SK-N-SH treated with all-trans-retinoic acid at 6 μM for 48 hours (cell line): ENCODE results near the gene TRMT112.

Experiments used
- ATAC-seq: fragments of 200-7000 bp; cut with Tn5 transposase; 3 replicates; pipeline ENCODE4 v1.9.1; 2020; ENCODE audit warnings: mild to moderate bottlenecking, moderate library complexity
- ARNTL ChIP-seq: fragments of 450-650 bp; formaldehyde crosslinking; IDR thresholded peaks from 2 replicates; pipeline ENCODE4 v1.5.0; 2020; ENCODE audit warnings: low read depth, mild to moderate bottlenecking, moderate library complexity, borderline replicate concordance
- BACH2 ChIP-seq: fragments of 250-450 bp; sonication (Bioruptor Pico); IDR thresholded peaks from 2 replicates; pipeline ENCODE4 v1.9.0; 2021; ENCODE audit warnings: mild to moderate bottlenecking, borderline replicate concordance
- CREB5 ChIP-seq: fragments of 250-450 bp; sonication (Bioruptor Pico); IDR thresholded peaks from 2 replicates; pipeline ENCODE4 v1.5.1; 2020; ENCODE audit warnings: low read depth, mild to moderate bottlenecking, moderate library complexity
- CSDC2 ChIP-seq: fragments of 250-450 bp; sonication (Bioruptor Pico); IDR thresholded peaks from 2 replicates; pipeline ENCODE4 v1.5.0; 2020; ENCODE audit warnings: mild to moderate bottlenecking, moderate library complexity
- CSRNP3 ChIP-seq: fragments of 250-450 bp; sonication (Bioruptor Pico); IDR thresholded peaks from 2 replicates; pipeline ENCODE4 v1.5.1; 2021; ENCODE audit warnings: mild to moderate bottlenecking, moderate library complexity
- ESRRG ChIP-seq: fragments of 250-450 bp; sonication (Bioruptor Pico); IDR thresholded peaks from 2 replicates; pipeline ENCODE4 v1.6.1; 2021; ENCODE audit warnings: mild to moderate bottlenecking
- GLIS3 ChIP-seq: fragments of 250-450 bp; sonication (Bioruptor Pico); IDR thresholded peaks from 2 replicates; pipeline ENCODE4 v1.5.0; 2020; ENCODE audit warnings: mild to moderate bottlenecking, moderate library complexity
- ISL1 ChIP-seq: fragments of 250-450 bp; sonication (Bioruptor Pico); IDR thresholded peaks from 2 replicates; pipeline ENCODE4 v2.1.2; 2022; ENCODE audit warnings: mild to moderate bottlenecking, moderate library complexity
- OSR1 ChIP-seq: fragments of 250-450 bp; sonication (Bioruptor Pico); IDR thresholded peaks from 2 replicates; pipeline ENCODE4 v1.8.0; 2022; ENCODE audit warnings: moderate library complexity, mild to moderate bottlenecking, inconsistent platforms
- PATZ1 ChIP-seq: fragments of 250-450 bp; sonication (Bioruptor Pico); IDR thresholded peaks from 2 replicates; pipeline ENCODE4 v1.8.0; 2020; ENCODE audit warnings: mild to moderate bottlenecking, moderate library complexity, borderline replicate concordance
- POU6F1 ChIP-seq: fragments of 250-450 bp; sonication (Bioruptor Pico); IDR thresholded peaks from 2 replicates; pipeline ENCODE4 v1.8.0; 2021; ENCODE audit warnings: low read depth, mild to moderate bottlenecking, moderate library complexity, borderline replicate concordance
- PPARA ChIP-seq: fragments of 250-450 bp; sonication (Bioruptor Pico); IDR thresholded peaks from 2 replicates; pipeline ENCODE4 v1.5.0; 2020; ENCODE audit warnings: mild to moderate bottlenecking, borderline replicate concordance
- RARB ChIP-seq: fragments of 250-450 bp; sonication (Bioruptor Pico); IDR thresholded peaks from 2 replicates; pipeline ENCODE4 v1.8.0; 2021; ENCODE audit warnings: mild to moderate bottlenecking, moderate library complexity
- TCF4 ChIP-seq: fragments of 250-450 bp; sonication (Bioruptor Pico); IDR thresholded peaks from 2 replicates; pipeline ENCODE4 v1.8.0; 2021; ENCODE audit warnings: mild to moderate bottlenecking, moderate library complexity, borderline replicate concordance
- TOX ChIP-seq: fragments of 250-450 bp; sonication (Bioruptor Pico); IDR thresholded peaks from 2 replicates; pipeline ENCODE4 v1.8.0; 2021; ENCODE audit warnings: mild to moderate bottlenecking, moderate library complexity, borderline replicate concordance
- TSHZ2 ChIP-seq: fragments of 250-450 bp; sonication (Bioruptor Pico); IDR thresholded peaks from 2 replicates; pipeline ENCODE4 v1.5.0; 2020; ENCODE audit warnings: mild to moderate bottlenecking, moderate library complexity
- ZC3H10 ChIP-seq: fragments of 250-450 bp; sonication (Bioruptor Pico); IDR thresholded peaks from 2 replicates; pipeline ENCODE4 v1.5.1; 2021; ENCODE audit warnings: mild to moderate bottlenecking, moderate library complexity
- ZFP3 ChIP-seq: fragments of 250-450 bp; sonication (Bioruptor Pico); IDR thresholded peaks from 2 replicates; pipeline ENCODE4 v1.5.0; 2020; ENCODE audit warnings: mild to moderate bottlenecking, moderate library complexity
- ZFP30 ChIP-seq: fragments of 450-650 bp; formaldehyde crosslinking; IDR thresholded peaks from 2 replicates; pipeline ENCODE4 v1.5.0; 2022; ENCODE audit warnings: mild to moderate bottlenecking, moderate library complexity
- ZNF565 ChIP-seq: fragments of 450-650 bp; formaldehyde crosslinking; conservative IDR thresholded peaks from 2 replicates; pipeline ENCODE4 v1.5.0; 2020; ENCODE audit warnings: low read depth, mild to moderate bottlenecking, moderate library complexity
- ZNF70 ChIP-seq: fragments of 450-650 bp; formaldehyde crosslinking; IDR thresholded peaks from 2 replicates; pipeline ENCODE4 v1.5.0; 2020; ENCODE audit warnings: mild to moderate bottlenecking, moderate library complexity
- ZNF8 ChIP-seq: fragments of 450-650 bp; formaldehyde crosslinking; IDR thresholded peaks from 2 replicates; pipeline ENCODE4 v1.5.0; 2020; ENCODE audit warnings: mild to moderate bottlenecking, moderate library complexity

TRMT112 gene

DNA sequence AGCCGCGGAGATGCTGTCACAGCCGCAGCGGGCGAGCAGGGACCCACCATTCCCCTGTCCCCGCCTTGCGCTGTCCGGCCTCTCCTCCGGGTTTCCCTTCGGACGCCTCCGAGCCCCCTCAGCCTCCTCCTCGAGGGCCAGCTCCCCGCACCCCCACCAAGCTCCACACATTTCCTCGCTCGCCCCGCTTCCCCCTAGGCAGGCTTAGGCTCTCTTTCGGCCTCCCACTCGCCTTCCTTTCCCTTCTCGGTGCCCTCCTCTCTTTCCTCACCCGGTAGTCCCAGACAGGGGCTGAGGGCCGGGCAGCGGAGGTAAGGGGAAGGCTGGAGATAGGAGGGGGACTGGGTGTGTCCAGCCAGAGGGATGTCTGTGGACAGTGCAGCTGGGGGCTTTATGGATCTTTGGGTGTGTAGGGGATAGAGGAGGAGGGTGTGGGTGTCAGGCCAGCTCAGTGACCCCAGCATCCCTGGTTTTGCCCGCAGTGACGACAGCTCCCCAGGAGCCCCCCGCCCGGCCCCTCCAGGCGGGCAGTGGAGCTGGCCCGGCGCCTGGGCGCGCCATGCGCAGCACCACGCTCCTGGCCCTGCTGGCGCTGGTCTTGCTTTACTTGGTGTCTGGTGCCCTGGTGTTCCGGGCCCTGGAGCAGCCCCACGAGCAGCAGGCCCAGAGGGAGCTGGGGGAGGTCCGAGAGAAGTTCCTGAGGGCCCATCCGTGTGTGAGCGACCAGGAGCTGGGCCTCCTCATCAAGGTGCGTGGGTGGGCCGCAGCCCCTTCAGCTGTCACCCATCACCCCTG is 24.7 kb downstream of the TRMT112 start (continued):
- no peak for TF ChIP-seq CSRNP3 (CRISPR knock-in tag)

GRCh38 chr11:64291752-64292459 is 25.5 kb downstream of the TRMT112 start:
- peak; percentile 10; the same call in 2 of the 3 replicates for ATAC-seq
- TF ChIP-seq CREB5 (CRISPR knock-in tag) (no peak), TSHZ2 (CRISPR knock-in tag) (no peak), PATZ1 (CRISPR knock-in tag) (no peak), GLIS3 (CRISPR knock-in tag) (no peak), ESRRG (CRISPR knock-in tag) (no peak), RARB (CRISPR knock-in tag) (no peak), TOX (CRISPR knock-in tag) (no peak), ISL1 (CRISPR knock-in tag) (no peak), TCF4 (CRISPR knock-in tag) (no peak), OSR1 (CRISPR knock-in tag) (no peak), ARNTL (CRISPR knock-in tag) (no peak), ZFP30 (no peak)

DNA sequence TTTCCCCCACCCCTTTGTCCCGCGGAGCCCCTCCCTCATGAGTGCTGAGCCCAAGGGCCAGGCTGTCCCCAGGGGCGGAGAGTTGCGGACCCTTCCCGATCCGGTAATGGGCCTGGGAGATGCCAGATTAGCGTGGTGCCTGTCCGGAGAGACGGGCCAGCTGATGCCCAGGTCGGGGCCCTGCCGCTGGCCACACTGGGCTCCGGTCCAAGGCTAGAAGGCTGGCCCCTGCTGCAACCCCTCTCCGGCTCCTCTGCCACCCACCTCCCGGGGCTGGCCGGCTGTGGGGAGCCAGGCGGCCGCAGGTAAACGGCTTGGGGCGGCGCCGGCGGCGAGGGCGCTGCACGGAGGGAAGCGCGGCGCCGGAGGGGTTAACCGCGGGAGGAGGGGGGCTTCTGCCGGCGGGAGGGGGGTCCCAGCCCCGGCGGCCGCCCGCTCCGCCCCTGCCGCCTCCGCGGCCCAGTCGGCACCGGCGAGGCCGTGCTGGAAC is 26.1 kb downstream of the TRMT112 start, which contains the start of gene KCNK4:
TSS of gene KCNK4 (plus strand) at position 41 of the 490 bp plus-strand sequence. CDS start 1,717 bp downstream, outside the sequence.
- peak; percentile 9; the same call in 1 of the 3 replicates for ATAC-seq
- TF ChIP-seq ZNF70 (CRISPR knock-in tag) (no peak), GLIS3 (CRISPR knock-in tag) (no peak), ISL1 (CRISPR knock-in tag) (no peak), ZFP30 (no peak), TOX (CRISPR knock-in tag) (no peak), ARNTL (CRISPR knock-in tag) (no peak)

- ATAC-seq: no peak
- TF ChIP-seq ZNF565 (CRISPR knock-in tag) (no peak), PPARA (CRISPR knock-in tag) (no peak), PATZ1 (CRISPR knock-in tag) (no peak), BACH2 (CRISPR knock-in tag) (no peak), ZFP3 (CRISPR knock-in tag) (no peak), ZC3H10 (CRISPR knock-in tag) (no peak), ZNF8 (no peak), ISL1 (CRISPR knock-in tag) (no peak), ARNTL (CRISPR knock-in tag) (no peak), POU6F1 (CRISPR knock-in tag) (no peak), CSDC2 (CRISPR knock-in tag) (no peak)
Measured at GRCh38 chr11:64290352-64291261, 26.8 kb downstream of the TRMT112 start.
